OCI-LY3 (cell line): ENCODE results near the gene ASXL3.

Experiments
- H2AFZ ChIP-seq: fragments of 200-600, 300-600 bp; shearing (Covaris generic); 2 replicates; pipeline ENCODE4 v1.6.0; 2014; ENCODE audit warnings: antibody characterized with exemption, low read depth, low read length
- H3K27ac ChIP-seq: fragments of 200-600, 300-600 bp; sonication (generic); 2 replicates; pipeline ENCODE4 v1.5.1; 2014; ENCODE audit warnings: mild to moderate bottlenecking, low read length, moderate library complexity, mixed read lengths
- H3K27me3 ChIP-seq: fragments of 200-600, 300-600 bp; sonication (generic); 2 replicates; pipeline ENCODE4 v1.6.1; 2014; ENCODE audit warnings: low read depth, low read length, mixed read lengths
- H3K36me3 ChIP-seq: fragments of 200-600, 300-600 bp; sonication (generic); replicated peaks from 2 replicates; pipeline ENCODE3; 2014; ENCODE audit warnings: low read depth, low read length, mixed read lengths
- H3K4me1 ChIP-seq: fragments of 300-600, 200-600 bp; sonication (generic); 2 replicates; pipeline ENCODE4 v1.6.1; 2014; ENCODE audit warnings: low read length, mixed read lengths
- H3K4me2 ChIP-seq: fragments of 200-600, 300-600 bp; sonication (generic); 2 replicates; pipeline ENCODE4 v1.6.1; 2014; ENCODE audit warnings: low read length, mixed read lengths
- H3K4me3 ChIP-seq: fragments of 300-600, 200-600 bp; sonication (generic); 2 replicates; pipeline ENCODE4 v1.5.1; 2014; ENCODE audit warnings: antibody characterized with exemption, mild to moderate bottlenecking, low read length, moderate library complexity
- H3K79me2 ChIP-seq: fragments of 300-600, 200-600 bp; shearing (Covaris generic); 2 replicates; pipeline ENCODE4 v1.6.1; 2014; ENCODE audit warnings: mild to moderate bottlenecking, low read length, mixed read lengths
- H3K9ac ChIP-seq: fragments of 300-600, 200-600 bp; shearing (Covaris generic); 2 replicates; pipeline ENCODE4 v1.6.0; 2014; ENCODE audit warnings: mild to moderate bottlenecking, low read length, moderate library complexity
- H3K9me3 ChIP-seq: fragments of 200-600, 300-600 bp; shearing (Covaris generic); 2 replicates; pipeline ENCODE4 v1.6.1; 2014; ENCODE audit warnings: low read length, mixed read lengths; ENCODE audit not compliant: insufficient read depth
- H4K20me1 ChIP-seq: fragments of 200-600, 300-600 bp; sonication (generic); 2 replicates; pipeline ENCODE4 v1.6.1; 2016; ENCODE audit warnings: low read length, mixed read lengths; ENCODE audit not compliant: insufficient read depth
- CTCF ChIP-seq: fragments of 200-600, 300-600 bp; sonication (generic); IDR thresholded peaks from 2 replicates; pipeline ENCODE4 v1.5.1; 2014; ENCODE audit warnings: antibody characterized with exemption, low read length, low read depth
- EZH2phosphoT487 ChIP-seq: fragments of 200-600 bp; shearing (Covaris generic); IDR thresholded peaks from 2 replicates; pipeline ENCODE4 v1.6.1; 2018; ENCODE audit warnings: antibody characterized with exemption, mixed run types, low read depth

Gene ASXL3

GRCh38 chr18:33558529-33558928, 19.5 kb upstream of the ASXL3 start:
- H2AFZ ChIP-seq = no peak overlapping the region
- no peaks in the 10 kb centered on the region for H3K27me3 ChIP-seq
- H3K9me3 ChIP-seq = no peaks in the 10 kb centered on the region
- TF ChIP-seq CTCF = no peak
- no peak for TF ChIP-seq EZH2phosphoT487
- no peak overlapping the region for H3K4me2 ChIP-seq
- no peaks in the 10 kb centered on the region for H3K4me1 ChIP-seq
- H3K79me2 ChIP-seq = no peaks in the 10 kb centered on the region
- no peak overlapping the region for H3K27ac ChIP-seq
- no peak overlapping the region for H3K9ac ChIP-seq
- H4K20me1 ChIP-seq = no peaks in the 10 kb centered on the region
- no peaks in the 10 kb centered on the region for H3K36me3 ChIP-seq
- no peak overlapping the region for H3K4me3 ChIP-seq

GRCh38 chr18:33560686-33561370, 17.2 kb upstream of the ASXL3 start:
- Histone ChIP-seq H3K27ac (no peak overlapping the region), H3K4me2 (no peak overlapping the region), H2AFZ (peak overlapping the region; percentile 64)

GRCh38 chr18:33562741-33563140, 15.3 kb upstream of the ASXL3 start:
- Histone ChIP-seq H3K27ac (no peak overlapping the region), H3K36me3 (no peaks in the 10 kb centered on the region), H3K9ac (no peak overlapping the region), H3K4me2 (no peak overlapping the region), H3K27me3 (no peaks in the 10 kb centered on the region), H3K79me2 (no peaks in the 10 kb centered on the region), H3K9me3 (0 out of 2 replicates have a peak, but pooled peaks cover 5% of the 10 kb centered on the region), H3K4me3 (no peak overlapping the region), H2AFZ (no peak overlapping the region), H4K20me1 (no peaks in the 10 kb centered on the region), H3K4me1 (no peaks in the 10 kb centered on the region)
- TF ChIP-seq EZH2phosphoT487 (no peak), CTCF (no peak)

More at GRCh38 chr18:33560686-33561370, 17.2 kb upstream of the ASXL3 start:
- no peak overlapping the region for H3K9ac ChIP-seq
- H3K36me3 ChIP-seq = no peaks in the 10 kb centered on the region
- H3K27me3 ChIP-seq = no peaks in the 10 kb centered on the region
- no peaks in the 10 kb centered on the region for H4K20me1 ChIP-seq
- no peaks in the 10 kb centered on the region for H3K79me2 ChIP-seq
- H3K9me3 ChIP-seq = no peaks in the 10 kb centered on the region
- TF ChIP-seq EZH2phosphoT487 (no peak), CTCF (no peak)
- no peaks in the 10 kb centered on the region for H3K4me1 ChIP-seq
- no peak overlapping the region for H3K4me3 ChIP-seq

- no peaks in the 10 kb centered on the region for H4K20me1 ChIP-seq
- TF ChIP-seq EZH2phosphoT487 = no peak
- TF ChIP-seq CTCF = no peak
- H3K9ac ChIP-seq = no peak overlapping the region
- H3K36me3 ChIP-seq = no peaks in the 10 kb centered on the region
- no peak overlapping the region for H3K4me3 ChIP-seq
- H2AFZ ChIP-seq = no peak overlapping the region
- no peaks in the 10 kb centered on the region for H3K27me3 ChIP-seq
- no peaks in the 10 kb centered on the region for H3K79me2 ChIP-seq
- H3K4me1 ChIP-seq = no peaks in the 10 kb centered on the region
- H3K27ac ChIP-seq = no peak overlapping the region
- no peak overlapping the region for H3K4me2 ChIP-seq
- H3K9me3 ChIP-seq = 0 out of 2 replicates have a peak, but pooled peaks cover 5% of the 10 kb centered on the region
Measured at GRCh38 chr18:33567705-33568104, 10.3 kb upstream of the ASXL3 start.
